Fibroblast of lung (primary cell): ENCODE measurements around the gene PSMB11.

Experiments used
- EZH2 ChIP-seq: IDR thresholded peaks from 2 replicates; pipeline ENCODE4 v1.5.1; 2012; ENCODE audit warnings: low read length, control low read depth, mild to moderate bottlenecking; ENCODE audit errors: missing control alignments
- TF ChIP-seq, protein P1 (sequence below), 2 donors: IDR thresholded peaks in 1 of 2; conservative IDR thresholded peaks in 1 of 2; 1 replicate in 1 of 2; 2 replicates in 1 of 2; pipeline ENCODE4 v1.5.1; 2011 to 2012; ENCODE audit warnings: low read length in 2 of 2, control low read depth in 1 of 2, inconsistent platforms in 1 of 2, low read depth in 1 of 2, mild to moderate bottlenecking in 1 of 2

DNA sequence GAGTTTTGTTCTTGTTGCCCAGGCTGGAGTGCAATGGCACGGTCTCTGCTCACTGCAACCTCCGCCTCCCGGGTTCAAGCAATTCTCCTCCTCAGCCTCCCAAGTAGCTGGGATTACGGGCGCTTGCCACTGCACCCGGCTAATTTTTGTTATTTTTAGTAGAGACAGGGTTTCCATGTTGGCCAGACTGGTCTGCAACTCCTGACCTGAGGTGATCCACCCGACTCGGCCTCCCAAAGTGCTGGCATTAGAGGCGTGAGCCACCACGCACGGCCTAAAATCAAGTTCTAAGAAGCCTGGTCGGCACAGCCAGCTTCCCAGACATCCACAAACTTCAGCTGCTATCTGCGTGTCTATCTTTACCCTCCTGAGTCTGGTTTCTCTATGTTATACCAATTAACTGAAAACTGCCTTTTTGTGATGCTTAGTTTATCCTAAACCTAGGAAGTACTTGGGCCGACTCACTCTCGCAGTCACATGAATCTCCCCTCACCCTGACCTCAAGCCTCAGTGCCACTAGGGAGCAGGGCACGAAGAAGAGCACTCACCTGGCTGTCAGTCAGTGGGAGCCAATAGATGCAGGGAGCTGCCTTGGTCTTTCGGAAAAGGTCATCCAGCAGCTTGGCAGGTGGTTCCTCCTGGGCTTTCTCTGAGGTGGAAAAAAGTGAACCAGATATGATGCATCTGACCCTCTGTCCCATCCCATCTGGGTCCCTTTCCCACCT is 18.7 kb downstream of the PSMB11 start:
- TF ChIP-seq EZH2, result no peak
- TF ChIP-seq, protein P1, sequence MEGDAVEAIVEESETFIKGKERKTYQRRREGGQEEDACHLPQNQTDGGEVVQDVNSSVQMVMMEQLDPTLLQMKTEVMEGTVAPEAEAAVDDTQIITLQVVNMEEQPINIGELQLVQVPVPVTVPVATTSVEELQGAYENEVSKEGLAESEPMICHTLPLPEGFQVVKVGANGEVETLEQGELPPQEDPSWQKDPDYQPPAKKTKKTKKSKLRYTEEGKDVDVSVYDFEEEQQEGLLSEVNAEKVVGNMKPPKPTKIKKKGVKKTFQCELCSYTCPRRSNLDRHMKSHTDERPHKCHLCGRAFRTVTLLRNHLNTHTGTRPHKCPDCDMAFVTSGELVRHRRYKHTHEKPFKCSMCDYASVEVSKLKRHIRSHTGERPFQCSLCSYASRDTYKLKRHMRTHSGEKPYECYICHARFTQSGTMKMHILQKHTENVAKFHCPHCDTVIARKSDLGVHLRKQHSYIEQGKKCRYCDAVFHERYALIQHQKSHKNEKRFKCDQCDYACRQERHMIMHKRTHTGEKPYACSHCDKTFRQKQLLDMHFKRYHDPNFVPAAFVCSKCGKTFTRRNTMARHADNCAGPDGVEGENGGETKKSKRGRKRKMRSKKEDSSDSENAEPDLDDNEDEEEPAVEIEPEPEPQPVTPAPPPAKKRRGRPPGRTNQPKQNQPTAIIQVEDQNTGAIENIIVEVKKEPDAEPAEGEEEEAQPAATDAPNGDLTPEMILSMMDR (conservative IDR thresholded peaks at IDR 0.05 in 1 of 2, IDR thresholded peaks at IDR 0.05 in 1 of 2; ENCODE audit: low read depth in 1 of 2, low read length in 2 of 2), result no peak
